Measurements from ENCODE around the gene NAV3. TPM values are rescaled to one million over a fixed set of nuclear protein-coding genes. Genes with fewer than 3 reads are reported as not detected.

NAV3 gene
- total RNA-seq, 6 donors from 2014 or later = 3.5 to 24.1 (median 8.6) TPM

GRCh38 chr12:77907936-77908335, 77.2 kb downstream of the NAV3 start:
- H3K9me3 ChIP-seq = no peaks in the 10 kb centered on the region
- H3K36me3 ChIP-seq = no peaks in the 10 kb centered on the region
- DNase-seq = no peak
- ATAC-seq (ENCODE audit: low FRiP score in 2 of 2) = no peak
- H3K4me1 ChIP-seq = no peaks in the 10 kb centered on the region
- TF ChIP-seq EP300 (IDR thresholded peaks at IDR 0.05) (no peak), POLR2A (IDR thresholded peaks at IDR 0.05) (no peak), CTCF (IDR thresholded peaks at IDR 0.05) (no peak), POLR2AphosphoS5 (IDR thresholded peaks at IDR 0.05) (no peak)
- H3K27me3 ChIP-seq = no peaks in the 10 kb centered on the region
- WGBS, 2 donors = 65 to 70% methylated on average over 1 of the region's 1 CpG
- no peak overlapping the region for H3K27ac ChIP-seq
- no peak overlapping the region for H3K4me3 ChIP-seq

- ATAC-seq (ENCODE audit: low FRiP score in 2 of 2) (no peak), DNase-seq (no peak)
- TF ChIP-seq CTCF (IDR thresholded peaks at IDR 0.05) (no peak), POLR2AphosphoS5 (IDR thresholded peaks at IDR 0.05) (no peak), EP300 (IDR thresholded peaks at IDR 0.05) (no peak), POLR2A (IDR thresholded peaks at IDR 0.05) (no peak)
- Histone ChIP-seq H3K9me3 (no peaks in the 10 kb centered on the region), H3K27me3 (no peaks in the 10 kb centered on the region), H3K27ac (no peak overlapping the region), H3K4me3 (no peak overlapping the region), H3K36me3 (no peaks in the 10 kb centered on the region), H3K4me1 (no peaks in the 10 kb centered on the region)
- WGBS, 2 donors = 69 to 80% methylated on average over 2 of the region's 2 CpGs
Observed at GRCh38 chr12:77914081-77914488, 83.4 kb downstream of the NAV3 start.

GRCh38 chr12:77915071-77915600, 84.4 kb downstream of the NAV3 start:
- no peaks in the 10 kb centered on the region for H3K27me3 ChIP-seq
- H3K27ac ChIP-seq = no peak overlapping the region
- H3K9me3 ChIP-seq = no peaks in the 10 kb centered on the region
- no peaks in the 10 kb centered on the region for H3K4me1 ChIP-seq
- no peaks in the 10 kb centered on the region for H3K36me3 ChIP-seq
- 21 to 32% methylated on average over 1 of the region's 1 CpG for WGBS, 2 donors
- no peak overlapping the region for H3K4me3 ChIP-seq
- DNase-seq (no peak), ATAC-seq (ENCODE audit: low FRiP score in 2 of 2) (no peak)
- no peak for TF ChIP-seq EP300 (IDR thresholded peaks at IDR 0.05)
- TF ChIP-seq CTCF (IDR thresholded peaks at IDR 0.05) = no peak
- no peak for TF ChIP-seq POLR2AphosphoS5 (IDR thresholded peaks at IDR 0.05)
- no peak for TF ChIP-seq POLR2A (IDR thresholded peaks at IDR 0.05)

- Histone ChIP-seq H3K4me1 (no peaks in the 10 kb centered on the region), H3K4me3 (no peak overlapping the region), H3K27me3 (no peaks in the 10 kb centered on the region), H3K27ac (no peak overlapping the region), H3K9me3 (no peaks in the 10 kb centered on the region), H3K36me3 (no peaks in the 10 kb centered on the region)
- no peak for TF ChIP-seq POLR2AphosphoS5 (IDR thresholded peaks at IDR 0.05)
- TF ChIP-seq EP300 (IDR thresholded peaks at IDR 0.05) = no peak
- no peak for TF ChIP-seq CTCF (IDR thresholded peaks at IDR 0.05)
- TF ChIP-seq POLR2A (IDR thresholded peaks at IDR 0.05) = no peak
- DNase-seq = no peak
- WGBS, 2 donors = 59 to 60% methylated on average over 2 of the region's 2 CpGs
- ATAC-seq (ENCODE audit: low FRiP score in 2 of 2) = no peak
Observed at GRCh38 chr12:77916276-77916675, 85.6 kb downstream of the NAV3 start.

GRCh38 chr12:77918046-77918445, 87.4 kb downstream of the NAV3 start:
- ATAC-seq (ENCODE audit: low FRiP score in 2 of 2) (no peak), DNase-seq (no peak)
- no peaks in the 10 kb centered on the region for H3K27me3 ChIP-seq
- no peaks in the 10 kb centered on the region for H3K36me3 ChIP-seq
- no peak overlapping the region for H3K27ac ChIP-seq
- no peak overlapping the region for H3K4me3 ChIP-seq
- TF ChIP-seq CTCF (IDR thresholded peaks at IDR 0.05) (no peak), POLR2AphosphoS5 (IDR thresholded peaks at IDR 0.05) (no peak), EP300 (IDR thresholded peaks at IDR 0.05) (no peak), POLR2A (IDR thresholded peaks at IDR 0.05) (no peak)
- no peaks in the 10 kb centered on the region for H3K9me3 ChIP-seq
- H3K4me1 ChIP-seq = no peaks in the 10 kb centered on the region
- 59 to 94% methylated on average over 3 of the region's 3 CpGs for WGBS, 2 donors
